GM19372 (cell line): ENCODE measurements around the gene EPHA7.

Source experiments
- ATAC-seq: cut with Tn5 transposase; IDR thresholded peaks from one replicate; pipeline ENCODE4 v1.9.1; 2021; ENCODE audit warnings: mild to moderate bottlenecking, low read depth, moderate library complexity; ENCODE audit not compliant: unreplicated experiment

EPHA7 gene

DNA sequence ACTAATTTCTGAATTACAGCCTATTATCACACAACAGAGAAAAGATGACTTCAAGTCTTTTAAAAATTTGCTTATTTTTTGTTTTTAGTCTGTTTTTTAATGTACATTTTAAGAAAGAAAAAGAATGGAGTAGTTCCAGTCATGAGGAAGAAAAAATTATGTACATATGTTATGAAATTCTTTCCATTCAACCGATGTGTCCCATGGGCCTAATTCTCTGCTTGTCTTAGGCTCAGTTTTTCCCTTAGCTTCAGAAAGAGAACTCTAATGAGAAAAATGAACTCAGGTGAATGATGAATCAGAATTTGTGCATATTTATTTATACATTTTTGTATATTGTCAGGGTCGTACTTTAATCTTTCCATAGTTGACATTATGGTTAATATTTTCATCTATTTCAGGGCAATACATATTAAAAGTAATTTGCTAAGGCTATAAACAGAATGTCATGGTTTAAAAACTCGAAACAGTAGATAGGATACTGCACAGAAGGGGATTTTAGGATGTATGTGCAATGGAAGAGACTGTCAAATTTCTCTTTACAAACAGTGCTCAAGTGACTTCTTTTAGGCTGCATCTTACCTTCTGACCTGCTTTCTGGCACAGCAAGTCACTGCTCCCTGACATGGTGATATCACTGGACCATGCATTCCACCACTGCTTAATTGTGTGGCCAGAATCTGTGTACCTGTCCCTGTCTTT is 153.1 kb downstream of the EPHA7 start:
- ATAC-seq = no peak

GRCh38 chr6:93260881-93261280 is 158.5 kb downstream of the EPHA7 start:
- no peak for ATAC-seq

GRCh38 chr6:93259332-93259731 is 160.0 kb downstream of the EPHA7 start:
- no peak for ATAC-seq

DNA sequence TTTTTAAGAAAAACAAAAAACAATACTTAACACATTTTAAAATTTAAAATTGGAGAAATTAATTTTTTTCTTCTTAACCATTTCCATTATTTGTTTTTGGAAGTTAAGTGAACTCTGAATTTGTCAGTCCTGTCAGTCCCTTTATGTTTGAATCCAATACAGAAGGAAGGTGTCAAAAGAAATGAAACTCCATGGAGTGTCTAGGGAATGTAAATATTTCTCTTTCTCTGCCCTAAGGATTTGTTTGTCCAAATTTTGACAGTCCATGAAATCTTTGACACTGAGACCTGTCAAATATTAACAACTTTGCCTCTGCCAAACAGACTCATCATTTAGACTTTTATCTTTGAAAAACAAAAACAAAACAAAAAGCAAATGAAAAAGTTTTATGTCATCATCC is 166.4 kb downstream of the EPHA7 start:
- ATAC-seq = no peak

GRCh38 chr6:93248631-93249030 is 170.7 kb downstream of the EPHA7 start:
- ATAC-seq = no peak

GRCh38 chr6:93243231-93243778 is 176.1 kb downstream of the EPHA7 start:
- no peak for ATAC-seq

DNA sequence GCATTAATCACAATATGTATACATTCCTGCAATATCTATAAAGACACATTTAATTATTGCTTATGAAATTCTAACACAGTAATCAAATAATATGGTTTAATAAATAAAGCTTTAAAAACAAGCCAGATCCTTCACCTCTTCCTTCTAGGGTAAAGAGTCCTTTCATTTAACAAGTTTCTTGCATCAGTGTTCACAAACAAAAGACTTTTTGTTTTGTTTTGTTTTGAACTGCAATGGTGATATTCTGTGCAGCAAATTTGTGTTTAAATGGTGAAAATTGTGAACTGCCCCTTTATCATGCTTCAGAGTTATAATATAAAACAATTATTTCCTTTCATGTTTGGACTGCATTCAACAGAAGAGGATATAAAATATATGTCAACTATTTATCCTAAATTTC is 177.3 kb downstream of the EPHA7 start:
- no peak for ATAC-seq

DNA sequence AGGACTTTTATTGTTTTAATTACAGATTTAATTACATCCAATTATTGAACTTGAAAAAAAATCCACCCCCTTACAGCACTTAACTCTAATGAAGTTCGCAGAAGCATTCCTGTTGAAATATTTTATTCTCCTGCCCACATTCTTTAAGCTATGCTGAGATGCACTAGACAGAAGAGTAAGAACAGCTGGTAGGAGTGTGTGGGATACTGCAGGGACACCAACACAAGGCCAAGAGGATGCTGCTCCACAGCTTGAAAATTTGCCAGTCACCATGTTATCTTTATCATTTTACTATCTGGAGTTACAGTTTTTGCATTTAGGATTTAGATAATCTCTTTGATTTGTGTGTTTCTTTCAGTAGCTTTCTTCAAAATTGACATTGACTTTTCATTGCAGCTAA is 180.7 kb downstream of the EPHA7 start:
- ATAC-seq = no peak

- ATAC-seq = no peak
Measured at GRCh38 chr6:93235775-93236174, 183.6 kb downstream of the EPHA7 start.

DNA sequence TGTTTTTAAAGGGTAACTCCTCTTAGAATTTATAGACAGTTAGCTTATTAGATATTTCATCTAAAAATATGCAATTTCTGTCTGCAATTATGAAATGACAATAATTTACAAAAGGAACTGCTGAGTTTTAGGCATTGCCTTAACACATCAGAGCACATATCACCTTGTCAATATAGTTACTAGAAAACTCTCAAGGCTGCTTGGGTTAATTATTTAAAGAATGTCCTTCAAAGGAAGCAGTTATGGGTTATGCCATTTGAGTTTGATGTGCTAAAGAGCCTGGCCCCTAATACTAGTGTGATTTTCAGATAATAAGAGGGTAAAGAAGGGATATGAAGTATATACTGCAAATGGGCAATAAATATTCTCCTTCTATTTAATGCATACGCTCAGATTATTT is 192.5 kb downstream of the EPHA7 start:
- ATAC-seq = no peak

- no peak for ATAC-seq
Measured at GRCh38 chr6:93222071-93222851, 197.1 kb downstream of the EPHA7 start.

DNA sequence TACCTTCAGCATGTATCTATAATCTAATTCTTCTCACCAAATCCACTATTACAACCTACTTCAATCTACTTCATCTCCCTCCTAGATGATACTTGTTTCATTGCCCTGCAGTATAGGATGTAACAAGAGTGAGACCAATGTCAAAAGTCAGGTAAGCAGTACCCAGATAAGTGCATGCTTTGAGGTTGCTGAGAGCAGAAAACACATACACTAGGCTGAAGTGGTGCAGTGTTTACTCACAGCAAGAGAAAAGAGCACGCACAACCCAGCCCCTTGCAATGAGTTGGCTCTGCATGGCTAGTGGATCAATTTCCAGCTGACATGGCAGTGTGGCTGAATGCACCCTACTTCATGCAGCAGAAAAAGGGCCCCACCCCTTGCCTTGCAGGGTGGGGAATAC is 199.9 kb downstream of the EPHA7 start:
- ATAC-seq = no peak

DNA sequence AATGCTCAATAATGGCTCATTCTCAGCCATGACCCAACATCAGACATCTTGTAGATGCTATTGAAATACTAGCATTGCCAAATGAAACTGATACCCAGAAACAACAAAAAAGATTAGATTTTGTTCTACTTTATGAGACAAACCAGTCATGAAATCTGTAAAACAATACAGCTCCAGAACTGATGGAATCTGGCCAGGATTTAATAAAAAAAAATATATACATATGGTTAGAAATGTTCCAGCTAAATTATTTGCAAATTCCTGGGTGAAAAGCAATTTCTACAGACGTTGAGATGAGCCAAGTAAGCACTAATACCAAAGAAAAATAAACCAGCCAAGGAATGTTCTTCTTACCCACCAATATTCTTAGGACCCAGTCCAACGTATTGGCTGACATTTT is 201.3 kb downstream of the EPHA7 start:
- ATAC-seq = no peak

- ATAC-seq = no peak
Measured at GRCh38 chr6:93213028-93213427, 206.3 kb downstream of the EPHA7 start.

DNA sequence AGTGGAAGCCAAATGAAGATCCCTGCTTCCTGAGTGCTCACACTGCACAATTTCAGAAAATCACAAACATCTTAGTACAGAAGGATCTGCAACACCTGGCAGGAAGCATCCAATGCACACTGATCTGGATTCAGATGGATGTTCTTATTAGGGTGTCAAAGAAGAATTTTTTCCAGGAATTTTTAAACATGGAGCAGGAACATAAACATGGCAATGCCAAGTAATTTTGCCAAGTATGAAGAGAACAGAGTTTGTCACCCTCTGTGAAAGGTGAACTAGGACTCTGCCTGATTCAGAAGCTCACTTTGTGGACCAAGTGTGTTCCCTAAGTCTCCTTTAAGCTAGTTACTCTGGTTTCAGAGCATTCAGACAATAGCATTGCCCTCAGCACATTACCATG is 208.5 kb downstream of the EPHA7 start:
- no peak for ATAC-seq

- no peak for ATAC-seq
Measured at GRCh38 chr6:93209358-93209757, 210.0 kb downstream of the EPHA7 start.

DNA sequence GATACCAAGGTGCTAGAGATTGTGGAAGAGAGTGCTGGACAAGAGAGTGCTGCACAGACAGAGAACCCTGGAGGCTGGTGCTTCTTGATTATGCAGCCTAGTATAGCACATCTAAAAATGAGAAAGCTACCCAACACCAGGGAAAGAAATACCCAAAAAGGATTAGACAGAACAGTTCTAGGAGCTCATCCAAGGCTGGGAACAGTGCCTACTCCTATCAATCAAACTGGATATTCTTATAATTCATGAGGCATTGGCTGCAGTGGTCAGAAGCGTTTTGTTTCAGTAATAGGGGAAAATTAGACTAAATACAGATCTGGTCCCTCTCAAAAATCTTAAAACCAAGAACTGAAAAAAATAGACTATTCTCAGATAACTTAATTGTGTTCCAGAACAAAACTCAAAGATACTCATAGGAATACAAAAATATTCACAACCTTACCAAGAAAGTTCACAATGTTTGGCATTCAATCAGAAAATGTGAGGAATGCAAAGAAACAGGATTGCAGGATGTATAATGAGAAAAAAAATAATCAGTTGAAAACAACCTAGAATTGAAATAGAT is 222.9 kb downstream of the EPHA7 start:
- ATAC-seq = no peak

DNA sequence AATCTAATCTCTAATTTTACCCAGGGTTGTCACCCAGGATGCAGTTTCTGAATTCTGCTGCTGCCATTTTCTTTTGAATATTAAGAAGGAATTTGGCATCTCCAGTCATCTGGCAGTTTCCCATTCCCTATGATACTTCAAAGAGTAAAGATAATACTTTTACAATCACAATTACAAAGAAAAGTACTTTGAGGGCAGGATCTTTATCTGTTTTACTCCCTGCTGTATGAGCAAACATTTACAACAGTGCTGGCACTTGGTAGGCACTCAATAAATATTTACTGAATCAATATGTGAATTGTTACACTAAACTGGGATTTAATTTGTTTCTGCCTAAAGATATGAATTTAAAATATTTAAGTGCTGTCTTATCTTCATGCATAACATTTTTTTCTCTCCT is 224.9 kb downstream of the EPHA7 start:
- ATAC-seq = no peak

DNA sequence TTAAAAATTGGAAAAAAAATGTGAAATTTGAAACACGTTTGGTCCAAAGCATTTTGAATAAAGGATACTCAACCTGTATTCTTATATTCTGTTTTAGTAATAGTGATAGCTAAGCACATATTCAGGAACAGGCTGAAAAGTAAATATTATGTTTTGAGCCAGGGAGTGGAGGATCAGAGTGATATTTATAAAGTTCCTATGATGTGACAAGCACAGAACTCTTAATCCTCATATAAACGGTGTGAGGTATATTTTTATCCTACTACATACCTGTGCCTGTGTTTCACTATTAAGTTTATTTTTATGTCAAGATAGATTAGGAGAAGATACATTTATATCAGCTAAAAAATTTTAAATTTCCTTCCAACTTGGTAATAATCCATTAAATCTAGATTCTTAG is 225.5 kb downstream of the EPHA7 start:
- no peak for ATAC-seq
